ENCODE results near the gene PTDSS2. TPM values are rescaled to one million over a fixed set of nuclear protein-coding genes. Genes with fewer than 3 reads are reported as not detected.

Gene PTDSS2
- total RNA-seq, 4 donors from 2014 or later: 22.3 to 31.0 (median 25.3) TPM

DNA sequence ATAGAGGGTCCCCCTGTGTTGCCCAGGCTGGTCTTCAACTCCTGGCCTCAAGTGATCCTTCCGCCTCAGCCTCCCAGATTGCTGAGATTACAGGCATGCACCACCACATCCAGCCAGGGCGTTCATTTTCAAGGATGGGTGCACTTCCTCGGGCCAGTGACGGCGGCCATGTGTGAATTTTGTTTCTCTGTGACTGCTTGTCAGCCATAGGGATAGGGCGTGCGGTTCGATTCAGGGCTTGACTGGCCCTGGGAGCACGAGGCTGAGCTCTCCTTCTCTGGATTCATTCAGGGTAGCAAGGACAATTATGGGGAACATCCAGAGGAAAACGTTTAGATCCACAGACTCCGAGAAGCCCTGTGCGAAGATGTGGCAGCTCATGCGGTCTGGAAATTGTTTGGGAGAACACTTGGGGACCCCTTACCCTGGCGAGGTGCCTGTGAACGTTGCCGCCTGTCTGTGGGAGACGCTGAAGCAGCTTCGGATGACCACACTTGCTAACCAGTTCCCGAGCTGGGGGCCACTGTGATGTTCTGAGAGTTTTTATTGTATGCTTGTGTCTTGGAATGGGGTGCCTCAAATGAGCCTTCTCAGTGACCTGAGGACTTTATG, 2.9 kb downstream of the PTDSS2 start:
- DNase-seq (ENCODE audit: low spot score in 2 of 2): no peak
- H3K9me3 ChIP-seq: no peaks in the 10 kb centered on the region
- H3K4me1 ChIP-seq: peaks cover 36% of the 10 kb centered on the region
- no peaks in the 10 kb centered on the region for H3K27me3 ChIP-seq
- H3K4me3 ChIP-seq: no peak overlapping the region
- H3K27ac ChIP-seq: no peak overlapping the region
- H3K36me3 ChIP-seq: peaks cover 21% of the 10 kb centered on the region
- no peak for TF ChIP-seq CTCF (IDR thresholded peaks at IDR 0.05)
- TF ChIP-seq EP300 (IDR thresholded peaks at IDR 0.05): no peak
- TF ChIP-seq POLR2AphosphoS5 (IDR thresholded peaks at IDR 0.05): no peak
- no peak for TF ChIP-seq POLR2A (IDR thresholded peaks at IDR 0.05)
- 96% methylated on average over 14 of the region's 19 CpGs for WGBS

GRCh38 chr11:453564-453963, 3.5 kb downstream of the PTDSS2 start:
- Histone ChIP-seq H3K4me1 (peaks cover 31% of the 10 kb centered on the region), H3K9me3 (no peaks in the 10 kb centered on the region), H3K4me3 (no peak overlapping the region), H3K27ac (no peak overlapping the region), H3K36me3 (peaks cover 21% of the 10 kb centered on the region), H3K27me3 (no peaks in the 10 kb centered on the region)
- TF ChIP-seq CTCF (IDR thresholded peaks at IDR 0.05) (no peak), POLR2AphosphoS5 (IDR thresholded peaks at IDR 0.05) (no peak), POLR2A (IDR thresholded peaks at IDR 0.05) (no peak), EP300 (IDR thresholded peaks at IDR 0.05) (no peak)
- WGBS: 85% methylated on average over 4 of the region's 13 CpGs
- no peak for DNase-seq (ENCODE audit: low spot score in 2 of 2)

DNA sequence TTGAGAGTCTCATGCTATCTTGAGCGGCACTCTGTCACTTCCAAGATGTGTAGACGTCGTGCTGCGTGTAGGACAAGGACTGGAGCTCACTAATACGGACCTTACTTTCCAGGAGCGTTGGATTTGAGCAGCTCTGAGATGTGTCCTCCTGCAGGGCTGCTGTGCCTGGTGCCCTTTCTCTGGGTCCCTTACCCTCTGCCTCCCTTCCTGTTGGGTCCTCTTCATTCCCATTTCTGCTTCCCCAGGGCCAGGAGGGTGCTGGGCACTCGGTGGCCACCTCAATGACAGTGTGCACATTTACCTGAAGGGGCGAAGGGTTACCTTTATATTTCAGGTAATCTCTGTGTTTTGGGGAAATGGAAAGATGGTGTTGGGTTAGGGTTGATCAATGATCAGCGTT, 4.0 kb downstream of the PTDSS2 start:
- TF ChIP-seq CTCF (IDR thresholded peaks at IDR 0.05) (no peak), EP300 (IDR thresholded peaks at IDR 0.05) (no peak), POLR2A (IDR thresholded peaks at IDR 0.05) (no peak), POLR2AphosphoS5 (IDR thresholded peaks at IDR 0.05) (no peak)
- no peak overlapping the region for H3K4me3 ChIP-seq
- no peaks in the 10 kb centered on the region for H3K27me3 ChIP-seq
- H3K9me3 ChIP-seq: no peaks in the 10 kb centered on the region
- 90% methylated on average over 9 of the region's 9 CpGs for WGBS
- no peak for DNase-seq (ENCODE audit: low spot score in 2 of 2)
- H3K36me3 ChIP-seq: peaks cover 21% of the 10 kb centered on the region
- H3K27ac ChIP-seq: no peak overlapping the region
- peaks cover 26% of the 10 kb centered on the region for H3K4me1 ChIP-seq

GRCh38 chr11:454801-455565, 4.9 kb downstream of the PTDSS2 start:
- TF ChIP-seq POLR2A (IDR thresholded peaks at IDR 0.05) (no peak), EP300 (IDR thresholded peaks at IDR 0.05) (no peak), CTCF (IDR thresholded peaks at IDR 0.05) (no peak), POLR2AphosphoS5 (IDR thresholded peaks at IDR 0.05) (no peak)
- H3K4me3 ChIP-seq: no peak overlapping the region
- H3K36me3 ChIP-seq: peaks cover 21% of the 10 kb centered on the region
- no peak overlapping the region for H3K27ac ChIP-seq
- no peaks in the 10 kb centered on the region for H3K27me3 ChIP-seq
- DNase-seq (ENCODE audit: low spot score in 2 of 2): no peak
- WGBS: 85% methylated on average over 5 of the region's 14 CpGs
- H3K9me3 ChIP-seq: no peaks in the 10 kb centered on the region
- H3K4me1 ChIP-seq: peaks cover 17% of the 10 kb centered on the region

- no peak overlapping the region for H3K4me3 ChIP-seq
- TF ChIP-seq POLR2AphosphoS5 (IDR thresholded peaks at IDR 0.05) (no peak), EP300 (IDR thresholded peaks at IDR 0.05) (no peak), POLR2A (IDR thresholded peaks at IDR 0.05) (no peak), CTCF (IDR thresholded peaks at IDR 0.05) (no peak)
- no peak for DNase-seq (ENCODE audit: low spot score in 2 of 2)
- H3K36me3 ChIP-seq: peaks cover 23% of the 10 kb centered on the region
- WGBS: 80% methylated on average over 23 of the region's 23 CpGs
- no peak overlapping the region for H3K27ac ChIP-seq
- H3K4me1 ChIP-seq: peaks cover 15% of the 10 kb centered on the region
- H3K27me3 ChIP-seq: no peaks in the 10 kb centered on the region
- H3K9me3 ChIP-seq: no peaks in the 10 kb centered on the region
These were observed 5.6 kb downstream of the PTDSS2 start for GRCh38 chr11:455566-456147.

Data from suprapubic skin (tissue), 4 donors.